Lung (tissue), 12 donors: ENCODE data around the gene CLDN19. TPM values are rescaled to one million over a fixed set of nuclear protein-coding genes. Genes with fewer than 3 reads are reported as not detected.
A peak's percentile ranks its signal among the peaks of the same experiment; 100 is the strongest.

Source experiments
- ATAC-seq: fragments of 200-7000 bp; cut with Tn5 transposase; one replicate; pipeline ENCODE4 v1.9.1; 2020; ENCODE audit warnings: moderate number of reproducible peaks; ENCODE audit not compliant: insufficient read depth, low FRiP score
- DNase-seq, 3 donors: peaks; one replicate each; pipeline ENCODE4 v3.0.0-alpha.2; 2013 to 2017
- H3K27ac ChIP-seq, 2 donors: one replicate each; pipeline ENCODE4 v1.5.1; 2013; ENCODE audit warnings: mild to moderate bottlenecking in 2 of 2, moderate library complexity in 2 of 2, control low read depth in 1 of 2, inconsistent platforms in 1 of 2, low read depth in 1 of 2, low read length in 1 of 2
- H3K27me3 ChIP-seq, 3 donors: one replicate each; pipeline ENCODE4 v1.5.1; 2013; ENCODE audit warnings: low read length in 2 of 3; ENCODE audit not compliant: control insufficient read depth in 3 of 3, insufficient read depth in 3 of 3
- H3K36me3 ChIP-seq, 4 donors: one replicate each; pipeline ENCODE4 v1.5.1; 2013; ENCODE audit warnings: low read length in 4 of 4, mild to moderate bottlenecking in 1 of 4, moderate library complexity in 1 of 4; ENCODE audit not compliant: control insufficient read depth in 4 of 4, insufficient read depth in 4 of 4
- H3K4me1 ChIP-seq, 5 donors: one replicate each; pipeline ENCODE4 v1.5.1; 2013; ENCODE audit warnings: low read length in 5 of 5, mild to moderate bottlenecking in 2 of 5, moderate library complexity in 1 of 5; ENCODE audit not compliant: control insufficient read depth in 5 of 5, insufficient read depth in 5 of 5
- H3K4me3 ChIP-seq: one replicate; pipeline ENCODE4 v1.5.1; 2013; ENCODE audit warnings: mild to moderate bottlenecking, control low read depth, moderate library complexity
- H3K9ac ChIP-seq, 2 donors: one replicate each; pipeline ENCODE4 v1.5.1; 2013; ENCODE audit warnings: low read length in 2 of 2, control low read depth in 1 of 2; ENCODE audit not compliant: insufficient read depth in 1 of 2
- H3K9me3 ChIP-seq, 4 donors: one replicate each; pipeline ENCODE4 v1.5.1; 2013; ENCODE audit warnings: low read length in 3 of 4, mild to moderate bottlenecking in 1 of 4, moderate library complexity in 1 of 4; ENCODE audit not compliant: control insufficient read depth in 4 of 4, insufficient read depth in 3 of 4
- WGBS, 2 donors: extraction: QIAGEN DNeasy Blood & Tissue Kit; methylation state at CpG; one replicate each; pipeline ENCODE4 v1.1.7; 2013; 5-methylcytosine and 5-hydroxymethylcytosine counted together
- polyA plus RNA-seq, 2 donors: library from polyadenylated mRNA; stranded (reverse); fragments of 200-250 nt; gene quantifications; one replicate each; pipeline ENCODE4 v1.2.1, GENCODE V29; 2013
- total RNA-seq, 2 donors: library from RNA; depleted of rRNA in 1 of 2; stranded (reverse); fragments of >200 nt in 1 of 2; gene quantifications; one replicate each; pipeline ENCODE4 v1.2.1, GENCODE V29; 2014 to 2021
- TF ChIP-seq, protein P1 (sequence below): IDR thresholded peaks from 2 replicates; pipeline ENCODE4 v1.5.1; 2012; ENCODE audit warnings: mild to moderate bottlenecking; ENCODE audit errors: control extremely low read depth, extremely low read depth
- donor health status: control.
- donor health status: control.
- donor health status: Bipolar disorder and iron deficiency.
- donor health status: healthy.
- donor health status: DM: yes; HTN: yes; CAD: no.

The CLDN19 gene
- total and polyA plus RNA-seq, 4 donors, result 0.01 to 2.0 (median 0.04) TPM; not detected in 1

DNA sequence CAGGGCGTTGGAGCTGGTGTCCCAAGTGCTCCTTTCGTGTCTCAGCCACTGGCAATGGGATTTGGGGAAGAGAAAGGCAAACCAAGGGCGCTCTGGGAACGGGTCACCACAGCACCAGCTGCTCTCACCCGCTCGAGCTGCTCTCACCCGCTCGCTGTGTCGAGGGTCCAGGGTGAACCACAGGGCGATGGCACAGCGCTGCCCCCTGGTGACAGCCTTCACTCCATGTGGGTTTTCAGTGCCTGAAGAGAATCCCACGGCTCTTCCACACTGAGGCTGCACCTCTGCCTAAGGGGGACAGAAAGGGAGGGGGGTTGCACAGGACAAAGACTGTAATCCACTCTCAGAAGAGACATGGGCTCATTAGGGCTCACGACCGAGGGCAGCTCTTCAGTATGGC, 7.1 kb upstream of the CLDN19 start:
- TF ChIP-seq, protein P1, sequence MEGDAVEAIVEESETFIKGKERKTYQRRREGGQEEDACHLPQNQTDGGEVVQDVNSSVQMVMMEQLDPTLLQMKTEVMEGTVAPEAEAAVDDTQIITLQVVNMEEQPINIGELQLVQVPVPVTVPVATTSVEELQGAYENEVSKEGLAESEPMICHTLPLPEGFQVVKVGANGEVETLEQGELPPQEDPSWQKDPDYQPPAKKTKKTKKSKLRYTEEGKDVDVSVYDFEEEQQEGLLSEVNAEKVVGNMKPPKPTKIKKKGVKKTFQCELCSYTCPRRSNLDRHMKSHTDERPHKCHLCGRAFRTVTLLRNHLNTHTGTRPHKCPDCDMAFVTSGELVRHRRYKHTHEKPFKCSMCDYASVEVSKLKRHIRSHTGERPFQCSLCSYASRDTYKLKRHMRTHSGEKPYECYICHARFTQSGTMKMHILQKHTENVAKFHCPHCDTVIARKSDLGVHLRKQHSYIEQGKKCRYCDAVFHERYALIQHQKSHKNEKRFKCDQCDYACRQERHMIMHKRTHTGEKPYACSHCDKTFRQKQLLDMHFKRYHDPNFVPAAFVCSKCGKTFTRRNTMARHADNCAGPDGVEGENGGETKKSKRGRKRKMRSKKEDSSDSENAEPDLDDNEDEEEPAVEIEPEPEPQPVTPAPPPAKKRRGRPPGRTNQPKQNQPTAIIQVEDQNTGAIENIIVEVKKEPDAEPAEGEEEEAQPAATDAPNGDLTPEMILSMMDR, result peak; percentile 25
- DNase-seq (peak; percentile 63 to 74 (median 68)), ATAC-seq (no peak)
- H3K4me3 ChIP-seq, result no peak overlapping the region
- no peaks in the 10 kb centered on the region for H3K27me3 ChIP-seq
- no peak overlapping the region for H3K9ac ChIP-seq
- H3K27ac ChIP-seq, result no peak overlapping the region
- peaks cover 2 to 42% (median 26%) of the 10 kb centered on the region in 4 donors for H3K36me3 ChIP-seq
- 52 to 53% methylated on average over 14 of the region's 14 CpGs for WGBS, 2 donors
- no peaks in the 10 kb centered on the region for H3K4me1 ChIP-seq
- no peaks in the 10 kb centered on the region for H3K9me3 ChIP-seq

DNA sequence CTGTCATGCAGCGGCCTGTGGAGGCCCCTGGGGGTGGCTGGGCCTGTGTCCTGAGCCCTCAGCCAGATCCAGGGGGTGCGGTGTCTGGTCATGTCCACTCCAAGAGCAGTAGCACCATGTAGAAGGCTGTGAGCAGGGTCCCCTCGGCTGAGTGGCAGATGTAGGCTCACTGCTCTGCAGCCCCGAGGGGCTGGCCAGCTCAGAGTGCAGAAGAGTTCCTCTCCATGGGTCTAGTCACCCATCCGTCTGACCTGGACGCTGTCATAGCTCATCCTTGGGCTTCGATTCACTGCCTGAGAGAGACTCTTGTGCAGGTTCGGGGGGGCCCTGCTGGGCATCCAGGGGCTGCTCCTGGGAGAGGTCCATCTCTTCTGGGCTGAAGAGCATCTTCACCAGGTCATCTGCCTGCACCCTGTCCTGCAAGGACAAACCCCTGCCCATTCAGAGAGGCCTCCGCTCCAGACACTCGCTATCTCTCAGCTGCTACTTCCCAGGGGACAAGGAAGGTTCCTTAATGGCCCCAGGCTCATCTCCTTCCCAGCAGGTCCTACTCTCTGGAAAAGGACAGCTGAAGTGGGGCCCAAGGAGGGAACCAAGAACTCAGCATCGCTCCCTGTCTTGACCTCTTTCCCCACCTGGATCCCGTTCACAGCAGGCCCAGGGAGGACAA, 6.5 kb upstream of the CLDN19 start:
- Histone ChIP-seq H3K27ac (no peak overlapping the region), H3K9ac (no peak overlapping the region), H3K4me3 (no peak overlapping the region), H3K27me3 (no peaks in the 10 kb centered on the region), H3K4me1 (peaks cover 0 to 4% (median 0%) of the 10 kb centered on the region in 5 donors), H3K36me3 (peaks cover 0 to 37% (median 20%) of the 10 kb centered on the region in 4 donors), H3K9me3 (no peaks in the 10 kb centered on the region)
- ATAC-seq (no peak), DNase-seq (no peak)
- whole genome bisulfite sequencing, 2 donors, result 95 to 96% methylated on average over 12 of the region's 12 CpGs
- TF ChIP-seq, protein P1, result no peak

DNA sequence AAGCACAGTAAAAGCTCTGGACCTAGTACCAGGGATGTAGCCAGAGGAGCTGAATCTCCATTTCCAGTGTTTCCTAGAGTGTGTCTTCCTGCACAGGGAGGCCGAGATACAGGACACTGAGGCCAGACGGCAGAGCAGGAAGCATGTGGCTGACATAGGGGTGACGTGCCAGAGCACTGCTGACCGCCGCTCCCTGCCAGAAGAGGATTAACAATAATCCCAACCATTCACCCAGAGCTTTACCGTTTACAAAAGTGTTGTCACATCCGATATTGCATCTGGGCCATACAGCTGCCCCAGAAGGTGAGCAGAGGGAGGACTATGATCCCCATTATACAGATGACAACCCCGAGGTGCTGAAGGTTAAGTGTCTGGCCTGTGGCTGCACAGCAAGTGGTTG, 5.8 kb upstream of the CLDN19 start:
- Histone ChIP-seq H3K9ac (no peak overlapping the region), H3K36me3 (peaks cover 0 to 36% (median 20%) of the 10 kb centered on the region in 4 donors), H3K9me3 (no peaks in the 10 kb centered on the region), H3K27me3 (no peaks in the 10 kb centered on the region), H3K27ac (no peak overlapping the region), H3K4me3 (no peak overlapping the region), H3K4me1 (peaks cover 0 to 9% (median 0%) of the 10 kb centered on the region in 5 donors)
- 86 to 89% methylated on average over 8 of the region's 8 CpGs for WGBS, 2 donors
- TF ChIP-seq, protein P1, result no peak
- no peak for DNase-seq
- no peak for ATAC-seq

DNA sequence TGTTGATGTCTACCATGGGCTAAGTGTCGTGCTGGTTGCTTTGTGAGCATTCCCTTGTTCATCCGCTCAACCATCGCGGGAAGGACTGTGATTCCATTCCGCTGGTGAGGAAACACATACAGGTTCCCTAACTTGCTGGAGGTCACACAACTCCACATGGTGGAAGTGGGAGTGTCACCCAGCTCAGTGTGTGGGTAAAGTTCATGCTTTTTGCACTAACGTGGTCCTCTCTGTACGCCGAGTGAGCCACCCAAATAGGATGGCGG, 4.0 kb upstream of the CLDN19 start:
- H3K9me3 ChIP-seq, result no peaks in the 10 kb centered on the region
- no peak for DNase-seq
- ATAC-seq, result no peak
- peaks cover 0 to 27% (median 0%) of the 10 kb centered on the region in 5 donors for H3K4me1 ChIP-seq
- H3K4me3 ChIP-seq, result no peak overlapping the region
- 91 to 93% methylated on average over 9 of the region's 9 CpGs for WGBS, 2 donors
- H3K36me3 ChIP-seq, result peaks cover 0 to 27% (median 13%) of the 10 kb centered on the region in 4 donors
- no peak overlapping the region for H3K9ac ChIP-seq
- TF ChIP-seq, protein P1, result no peak
- H3K27me3 ChIP-seq, result no peaks in the 10 kb centered on the region
- H3K27ac ChIP-seq, result no peak overlapping the region
